Lower lobe of right lung (tissue), 2 donors: Measurements from ENCODE around the gene NRP2. TPM values are rescaled to one million over a fixed set of nuclear protein-coding genes. Genes with fewer than 3 reads are reported as not detected.

ENCODE experiments used
- ATAC-seq, 2 donors: fragments of 200-7000 bp; cut with Tn5 transposase; one replicate each; pipeline ENCODE4 v1.9.1; 2020 to 2022; ENCODE audit warnings: mild to moderate bottlenecking in 2 of 2, moderate library complexity in 2 of 2
- DNase-seq: peaks from one replicate; pipeline ENCODE4 v3.0.0-alpha.2; 2020
- H3K27ac ChIP-seq: fragments of 200-600 bp; one replicate; pipeline ENCODE4 v1.8.0; 2022
- H3K27me3 ChIP-seq: fragments of 200-600 bp; one replicate; pipeline ENCODE4 v1.8.0; 2022; ENCODE audit warnings: low read depth
- H3K36me3 ChIP-seq: fragments of 200-600 bp; one replicate; pipeline ENCODE4 v1.8.0; 2022; ENCODE audit warnings: mild to moderate bottlenecking
- H3K4me1 ChIP-seq: fragments of 200-600 bp; one replicate; pipeline ENCODE4 v1.8.0; 2022
- H3K4me3 ChIP-seq: fragments of 200-600 bp; one replicate; pipeline ENCODE4 v1.8.0; 2022; ENCODE audit warnings: mild to moderate bottlenecking
- H3K9me3 ChIP-seq: fragments of 200-600 bp; one replicate; pipeline ENCODE4 v1.8.0; 2022
- intact Hi-C: fragments of 100-400 bp; cut with DNase I; formaldehyde crosslinking; loops from one replicate; pipeline ENCODE4 v1.11.0; 2022
- total RNA-seq: library from RNA; stranded (reverse); fragmentation: NEBNext Ultra II Directional; extraction: Animal tissue kit (Norgen Biotek cat#: 25700); gene quantifications from one replicate; pipeline ENCODE4 v1.2.1, GENCODE V29; 2021
- TF ChIP-seq, protein P1 (sequence below): fragments of 200-600 bp; IDR thresholded peaks from one replicate; pipeline ENCODE4 v1.8.0; 2022; ENCODE audit warnings: antibody characterized with exemption, mild to moderate bottlenecking
- donor health status: DM: no; HTN: yes; CAD: no; lungs with severe emphysema.

Gene NRP2
- total RNA-seq, 1 donor from 2014 or later: 67.5 TPM

GRCh38 chr2:205689820-205690219, 7.5 kb downstream of the NRP2 start:
- no peak for DNase-seq
- Histone ChIP-seq H3K4me1 (peaks cover 34% of the 10 kb centered on the region), H3K27ac (no peak overlapping the region), H3K9me3 (no peaks in the 10 kb centered on the region), H3K4me3 (no peak overlapping the region), H3K27me3 (peaks cover 11% of the 10 kb centered on the region), H3K36me3 (no peaks in the 10 kb centered on the region)
- TF ChIP-seq, protein P1, sequence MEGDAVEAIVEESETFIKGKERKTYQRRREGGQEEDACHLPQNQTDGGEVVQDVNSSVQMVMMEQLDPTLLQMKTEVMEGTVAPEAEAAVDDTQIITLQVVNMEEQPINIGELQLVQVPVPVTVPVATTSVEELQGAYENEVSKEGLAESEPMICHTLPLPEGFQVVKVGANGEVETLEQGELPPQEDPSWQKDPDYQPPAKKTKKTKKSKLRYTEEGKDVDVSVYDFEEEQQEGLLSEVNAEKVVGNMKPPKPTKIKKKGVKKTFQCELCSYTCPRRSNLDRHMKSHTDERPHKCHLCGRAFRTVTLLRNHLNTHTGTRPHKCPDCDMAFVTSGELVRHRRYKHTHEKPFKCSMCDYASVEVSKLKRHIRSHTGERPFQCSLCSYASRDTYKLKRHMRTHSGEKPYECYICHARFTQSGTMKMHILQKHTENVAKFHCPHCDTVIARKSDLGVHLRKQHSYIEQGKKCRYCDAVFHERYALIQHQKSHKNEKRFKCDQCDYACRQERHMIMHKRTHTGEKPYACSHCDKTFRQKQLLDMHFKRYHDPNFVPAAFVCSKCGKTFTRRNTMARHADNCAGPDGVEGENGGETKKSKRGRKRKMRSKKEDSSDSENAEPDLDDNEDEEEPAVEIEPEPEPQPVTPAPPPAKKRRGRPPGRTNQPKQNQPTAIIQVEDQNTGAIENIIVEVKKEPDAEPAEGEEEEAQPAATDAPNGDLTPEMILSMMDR: no peak
- ATAC-seq: no peak
- intact Hi-C loops: no loop called here

DNA sequence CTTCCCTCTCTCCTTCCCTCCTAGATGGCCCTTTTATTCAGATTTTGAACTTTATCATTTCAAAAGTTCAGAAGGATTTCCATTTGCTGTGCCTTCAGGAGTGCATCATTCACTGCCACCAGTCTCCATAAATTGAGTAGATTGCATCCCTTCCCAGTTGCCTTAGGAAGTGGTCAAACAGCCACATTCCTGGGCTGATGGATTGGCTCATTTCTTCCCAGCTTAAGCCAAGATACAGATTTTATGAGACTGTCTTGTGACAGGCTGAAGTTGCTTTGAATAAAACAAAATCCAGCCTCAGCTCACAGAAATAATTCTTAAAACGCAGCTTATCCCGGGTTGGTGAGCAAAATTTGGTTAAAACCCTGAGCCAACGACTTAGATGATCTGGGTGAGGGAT, 9.8 kb downstream of the NRP2 start:
- DNase-seq (no peak), ATAC-seq (no peak)
- intact Hi-C loops: no loop called here
- Histone ChIP-seq H3K36me3 (no peaks in the 10 kb centered on the region), H3K27me3 (no peaks in the 10 kb centered on the region), H3K9me3 (no peaks in the 10 kb centered on the region), H3K27ac (no peak overlapping the region), H3K4me1 (peaks cover 28% of the 10 kb centered on the region), H3K4me3 (no peak overlapping the region)
- TF ChIP-seq, protein P1: no peak

DNA sequence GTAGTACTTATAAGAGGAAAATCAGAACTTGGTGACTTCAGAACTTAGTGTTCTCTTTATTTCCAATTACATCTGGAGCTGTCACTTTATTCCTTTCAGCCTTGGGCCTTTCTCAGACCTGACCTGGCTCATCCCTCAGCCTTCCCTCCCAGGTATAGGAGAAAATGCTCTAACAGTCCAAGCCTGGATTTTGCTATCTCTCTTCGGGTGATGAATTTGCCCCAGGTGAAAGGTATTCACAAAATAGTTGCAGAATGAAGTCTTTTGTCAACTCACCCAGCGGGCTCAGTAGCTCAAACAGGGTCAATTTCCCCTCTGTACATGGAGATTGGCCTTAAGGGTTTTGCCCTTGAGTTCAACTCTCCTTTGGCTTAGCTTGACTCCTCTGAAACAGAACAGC, 12.0 kb downstream of the NRP2 start:
- H3K27me3 ChIP-seq: no peaks in the 10 kb centered on the region
- H3K4me3 ChIP-seq: no peak overlapping the region
- TF ChIP-seq, protein P1: no peak
- ATAC-seq (no peak), DNase-seq (no peak)
- peaks cover 3% of the 10 kb centered on the region for H3K36me3 ChIP-seq
- H3K9me3 ChIP-seq: no peaks in the 10 kb centered on the region
- peaks cover 16% of the 10 kb centered on the region for H3K4me1 ChIP-seq
- H3K27ac ChIP-seq: no peak overlapping the region
- intact Hi-C loops: no loop called here

DNA sequence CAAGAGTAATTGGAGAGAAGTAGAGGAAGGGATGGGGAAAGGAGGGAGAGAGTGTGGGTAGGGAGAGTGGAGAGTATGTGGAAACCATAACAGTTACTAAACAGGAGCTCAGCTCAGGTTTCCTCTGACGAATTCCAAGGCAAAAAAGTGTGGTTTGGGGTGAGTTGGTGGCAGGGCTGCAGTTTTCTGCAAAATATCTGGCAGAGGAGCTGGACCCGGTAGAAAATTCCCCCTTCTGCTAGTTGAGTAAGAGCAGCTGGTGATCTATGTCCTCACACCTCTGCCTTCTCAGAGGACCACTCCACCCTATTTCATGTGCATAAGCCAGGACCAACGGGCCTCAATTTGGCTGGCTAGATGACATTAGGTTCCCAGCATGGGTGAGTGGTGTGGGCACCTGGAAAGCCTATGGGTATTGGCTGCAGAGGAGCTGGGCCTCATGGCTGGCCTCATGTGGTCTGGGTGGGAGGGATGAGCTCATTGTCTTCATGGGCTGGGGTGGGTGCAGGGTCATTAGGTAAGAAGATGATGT, 13.2 kb downstream of the NRP2 start:
- intact Hi-C loops: no loop called here
- H3K4me1 ChIP-seq: peaks cover 26% of the 10 kb centered on the region

DNA sequence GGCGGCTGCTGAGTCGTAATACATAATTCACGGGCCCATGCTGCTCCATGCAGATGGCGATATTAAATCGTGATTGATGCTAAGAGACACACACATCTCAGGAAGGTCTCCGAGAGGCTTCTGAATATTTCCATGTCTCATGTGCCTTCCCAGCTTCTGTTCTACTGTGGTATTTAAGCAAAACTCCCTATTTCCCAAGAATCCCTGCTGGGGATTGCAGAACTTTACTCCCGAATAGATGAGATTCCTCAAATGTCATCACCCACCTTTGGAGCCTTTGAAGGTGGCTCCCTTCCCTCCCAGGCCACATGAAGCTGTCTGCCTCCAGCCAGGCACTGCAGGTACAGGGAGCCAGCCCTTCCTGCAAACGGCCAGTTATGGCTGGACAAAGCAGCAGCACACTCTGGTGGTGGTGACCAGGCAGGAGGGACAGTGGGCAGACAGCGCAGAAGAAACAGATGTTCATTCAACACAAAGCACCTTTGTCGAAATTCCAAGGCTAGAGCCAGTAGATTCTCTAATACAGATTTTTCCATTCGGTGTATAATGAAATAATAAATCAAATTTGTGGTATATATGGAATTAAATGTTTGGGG, 14.1 kb downstream of the NRP2 start:
- Histone ChIP-seq H3K36me3 (peaks cover 3% of the 10 kb centered on the region), H3K27me3 (no peaks in the 10 kb centered on the region), H3K4me1 (peaks cover 35% of the 10 kb centered on the region), H3K4me3 (no peak overlapping the region), H3K9me3 (no peaks in the 10 kb centered on the region), H3K27ac (no peak overlapping the region)
- TF ChIP-seq, protein P1: no peak
- DNase-seq (no peak), ATAC-seq (no peak)
- intact Hi-C loops: no loop called here

More for the DNA sequence above, 13.2 kb downstream of the NRP2 start:
- Histone ChIP-seq H3K36me3 (peaks cover 3% of the 10 kb centered on the region), H3K9me3 (no peaks in the 10 kb centered on the region), H3K27me3 (no peaks in the 10 kb centered on the region), H3K4me3 (no peak overlapping the region), H3K27ac (no peak overlapping the region)
- ATAC-seq: no peak
- TF ChIP-seq, protein P1: no peak
- no peak for DNase-seq
